ENCODE results near the gene PAPOLA.

The PAPOLA gene

GRCh38 chr14:96616161-96616721 is 114.1 kb downstream of the PAPOLA start:
- no peak for DNase-seq
- TF ChIP-seq, protein P1, sequence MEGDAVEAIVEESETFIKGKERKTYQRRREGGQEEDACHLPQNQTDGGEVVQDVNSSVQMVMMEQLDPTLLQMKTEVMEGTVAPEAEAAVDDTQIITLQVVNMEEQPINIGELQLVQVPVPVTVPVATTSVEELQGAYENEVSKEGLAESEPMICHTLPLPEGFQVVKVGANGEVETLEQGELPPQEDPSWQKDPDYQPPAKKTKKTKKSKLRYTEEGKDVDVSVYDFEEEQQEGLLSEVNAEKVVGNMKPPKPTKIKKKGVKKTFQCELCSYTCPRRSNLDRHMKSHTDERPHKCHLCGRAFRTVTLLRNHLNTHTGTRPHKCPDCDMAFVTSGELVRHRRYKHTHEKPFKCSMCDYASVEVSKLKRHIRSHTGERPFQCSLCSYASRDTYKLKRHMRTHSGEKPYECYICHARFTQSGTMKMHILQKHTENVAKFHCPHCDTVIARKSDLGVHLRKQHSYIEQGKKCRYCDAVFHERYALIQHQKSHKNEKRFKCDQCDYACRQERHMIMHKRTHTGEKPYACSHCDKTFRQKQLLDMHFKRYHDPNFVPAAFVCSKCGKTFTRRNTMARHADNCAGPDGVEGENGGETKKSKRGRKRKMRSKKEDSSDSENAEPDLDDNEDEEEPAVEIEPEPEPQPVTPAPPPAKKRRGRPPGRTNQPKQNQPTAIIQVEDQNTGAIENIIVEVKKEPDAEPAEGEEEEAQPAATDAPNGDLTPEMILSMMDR (IDR thresholded peaks at IDR 0.05; ENCODE audit: low read depth, low read length, missing control alignments) = no peak
- Histone ChIP-seq H3K27me3 (replicated peaks) (no peaks in the 10 kb centered on the region), H3K4me3 (ENCODE audit: low read depth, low read length) (no peak overlapping the region), H3K36me3 (replicated peaks) (no peaks in the 10 kb centered on the region), H3K27ac (no peak overlapping the region)
- in situ Hi-C loops (cut with HindIII; ENCODE audit: low pct_ligation_motif_present, low sequenced_read_pairs) = no loop called here
